ENCODE results near the gene TSPAN1.

Gene TSPAN1

DNA sequence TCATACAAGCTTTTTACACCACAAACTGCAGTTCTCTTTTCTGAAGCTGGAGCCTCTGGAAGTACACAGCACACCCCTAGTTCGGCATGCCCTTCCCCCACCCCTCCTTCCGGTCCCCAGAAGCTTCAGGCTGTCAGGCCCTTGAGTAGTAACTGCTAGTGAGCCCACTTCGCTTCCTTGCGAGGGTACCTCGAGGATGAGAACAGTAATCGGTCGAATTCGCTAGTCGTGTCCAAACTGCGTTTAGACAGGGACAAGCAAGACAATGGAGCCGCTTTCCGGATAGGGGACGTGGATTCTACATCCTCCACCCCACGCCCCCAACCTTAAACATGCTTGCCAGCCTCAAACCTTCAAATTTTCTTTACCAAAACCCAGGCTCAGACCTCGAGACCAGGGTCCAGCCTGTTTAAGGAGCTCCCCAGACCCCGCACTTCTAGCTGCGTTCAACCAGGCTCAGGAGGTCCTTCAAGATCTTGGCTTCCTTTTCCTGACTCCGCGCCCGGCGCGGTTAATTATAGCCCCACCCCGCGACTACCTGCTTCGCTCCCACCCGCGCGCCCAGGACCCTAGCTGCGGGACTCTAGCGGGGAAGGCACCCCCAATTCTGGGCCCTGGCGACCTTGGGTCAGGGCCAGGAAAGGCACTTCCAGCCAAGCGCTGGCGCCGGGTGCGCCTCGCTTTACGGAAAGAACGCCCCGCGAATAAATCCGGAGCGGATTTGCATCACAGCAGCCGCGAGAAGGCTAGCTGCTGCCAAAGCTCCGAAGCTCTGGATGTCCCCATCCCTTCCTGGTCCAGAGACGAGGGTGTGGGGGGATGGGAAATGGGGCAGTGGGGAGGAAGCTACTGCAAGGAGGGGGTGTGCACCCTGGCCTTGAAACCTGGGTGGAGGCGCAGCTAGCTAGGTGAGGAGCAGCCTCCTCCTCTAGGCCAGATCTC lies 8.1 kb upstream of the TSPAN1 start:
- no peak for FAIRE-seq

DNA sequence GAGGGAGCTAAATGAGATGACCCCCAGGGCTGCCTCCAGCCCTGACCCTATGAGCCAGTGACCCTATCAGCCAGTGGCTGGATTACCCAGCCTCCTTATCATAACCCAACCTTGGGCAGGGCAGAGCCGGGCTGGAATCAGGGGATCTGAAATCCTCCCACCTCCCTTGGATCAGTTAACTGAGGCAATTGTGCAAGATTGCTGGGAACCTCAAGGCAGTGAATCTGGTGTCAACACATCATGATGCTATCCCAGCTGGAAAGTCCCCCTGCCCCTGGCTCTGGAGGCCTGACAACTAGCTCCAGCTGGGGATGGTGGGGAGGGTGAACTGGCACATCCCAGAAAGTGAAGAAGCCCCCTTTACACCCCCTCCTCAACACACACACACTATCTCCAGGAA lies 6.4 kb upstream of the TSPAN1 start:
- FAIRE-seq: no peak

DNA sequence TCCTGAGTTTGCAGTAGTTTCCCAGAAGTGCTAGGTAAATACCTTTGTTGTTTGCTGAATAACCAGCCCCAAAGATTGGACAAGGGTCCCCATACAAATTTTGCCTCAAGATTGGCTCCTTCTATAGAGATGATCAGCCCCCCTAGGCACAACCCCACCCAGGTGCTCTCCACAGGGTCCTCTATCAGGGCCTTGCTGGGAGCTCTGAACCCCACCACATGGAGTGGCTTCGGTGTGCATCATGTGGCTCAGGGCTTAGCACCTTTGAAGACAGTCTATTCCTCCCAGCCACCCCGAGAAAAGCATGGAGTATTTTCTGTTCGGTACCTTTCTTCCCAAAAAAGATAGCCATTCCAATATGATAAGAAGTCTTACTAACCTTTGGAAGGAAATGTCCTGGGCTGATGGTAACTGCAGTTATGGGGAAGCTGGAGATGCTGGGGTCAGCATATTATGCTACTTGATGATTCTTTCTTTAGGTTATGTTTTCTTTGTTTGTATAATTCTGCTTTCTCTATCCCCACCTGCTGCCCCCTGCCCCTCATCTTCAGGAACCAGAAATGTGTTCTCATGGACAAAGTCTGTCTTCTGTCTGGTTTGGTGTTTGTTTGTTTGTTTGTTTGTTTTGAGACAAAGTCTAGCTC lies 5.0 kb upstream of the TSPAN1 start:
- FAIRE-seq: no peak

DNA sequence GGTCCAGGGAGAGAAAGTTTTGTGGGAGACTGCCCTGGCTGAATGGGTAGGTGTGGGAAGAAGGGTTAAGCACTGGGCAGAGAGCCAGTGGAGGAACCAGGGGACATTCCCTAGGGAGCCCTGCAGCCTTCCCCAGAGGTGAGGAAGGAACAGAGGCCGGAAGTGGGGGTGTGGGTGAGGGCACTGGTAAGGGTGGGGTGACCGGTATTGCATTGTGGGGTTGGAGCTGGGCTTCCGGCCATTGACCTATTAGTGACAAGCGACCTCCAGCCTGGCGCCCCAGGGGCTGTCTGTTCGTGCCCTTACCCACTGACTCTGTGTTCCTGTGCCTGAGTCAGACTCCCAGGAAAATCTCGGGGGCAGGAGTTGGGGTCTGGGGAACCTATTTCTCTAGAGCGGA lies 3.5 kb upstream of the TSPAN1 start:
- FAIRE-seq: no peak

DNA sequence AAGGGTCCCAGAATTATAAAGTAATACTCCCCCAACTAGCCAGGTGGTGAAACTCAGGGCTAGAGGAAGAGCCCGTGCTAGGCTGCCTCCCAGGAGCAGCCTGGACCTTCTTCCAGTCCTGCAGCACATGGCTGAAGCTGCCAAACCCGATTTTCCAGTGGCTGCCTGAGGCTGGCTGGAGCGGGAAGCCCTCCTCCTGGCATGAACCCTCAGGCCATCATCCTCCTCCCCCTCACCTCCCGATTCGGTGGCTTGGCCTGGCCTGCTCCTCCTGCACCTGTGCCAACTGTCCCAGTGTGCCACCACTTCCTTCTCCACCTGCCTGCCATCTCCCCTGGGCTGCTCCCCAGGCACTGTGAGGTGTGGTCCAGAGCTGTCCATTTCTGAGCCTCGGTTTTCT lies 3.0 kb upstream of the TSPAN1 start:
- FAIRE-seq: no peak

DNA sequence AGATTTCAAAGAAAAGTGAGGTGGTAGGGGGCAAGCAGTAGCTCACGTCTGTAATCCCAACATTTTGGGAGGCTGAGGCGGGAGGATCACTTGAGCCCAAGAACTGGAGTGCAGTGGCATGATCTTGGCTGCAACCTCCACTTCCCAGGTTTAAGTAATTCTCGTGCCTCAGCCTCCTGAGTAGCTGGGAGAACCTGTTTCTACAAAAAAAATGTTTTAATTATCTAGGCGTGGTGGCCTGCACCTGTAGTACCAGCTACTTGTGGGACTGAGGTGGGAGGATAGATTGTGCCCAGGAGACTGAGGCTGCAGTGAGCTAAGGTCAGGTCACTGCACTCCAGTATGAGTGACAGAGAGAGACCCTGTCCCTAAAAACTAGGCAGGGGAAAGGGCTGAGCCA lies 2.6 kb upstream of the TSPAN1 start:
- no peak for FAIRE-seq

DNA sequence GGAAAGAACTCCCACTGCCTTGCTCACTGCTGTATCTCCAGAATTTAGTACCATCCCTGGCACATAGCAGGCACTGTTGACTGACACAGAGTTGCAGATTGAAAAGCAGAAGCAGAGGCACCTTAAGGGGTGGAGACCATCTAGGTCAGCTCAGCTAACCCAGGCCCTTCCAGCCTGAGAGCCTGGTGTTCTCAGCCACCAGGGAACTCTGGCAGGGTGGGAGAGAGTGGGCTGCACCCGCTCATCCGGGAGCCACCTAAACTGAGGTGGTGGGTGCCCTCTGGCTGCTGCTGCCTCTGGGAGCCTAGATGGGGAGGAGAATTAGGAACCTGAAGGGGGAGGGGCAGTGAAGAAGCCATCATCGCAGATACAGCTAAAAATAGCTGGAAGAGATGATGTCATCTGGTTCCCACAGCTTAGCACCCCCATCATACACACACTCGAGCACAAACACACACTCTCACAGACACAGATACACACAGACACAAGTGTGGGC lies 1.5 kb upstream of the TSPAN1 start:
- FAIRE-seq: no peak

DNA sequence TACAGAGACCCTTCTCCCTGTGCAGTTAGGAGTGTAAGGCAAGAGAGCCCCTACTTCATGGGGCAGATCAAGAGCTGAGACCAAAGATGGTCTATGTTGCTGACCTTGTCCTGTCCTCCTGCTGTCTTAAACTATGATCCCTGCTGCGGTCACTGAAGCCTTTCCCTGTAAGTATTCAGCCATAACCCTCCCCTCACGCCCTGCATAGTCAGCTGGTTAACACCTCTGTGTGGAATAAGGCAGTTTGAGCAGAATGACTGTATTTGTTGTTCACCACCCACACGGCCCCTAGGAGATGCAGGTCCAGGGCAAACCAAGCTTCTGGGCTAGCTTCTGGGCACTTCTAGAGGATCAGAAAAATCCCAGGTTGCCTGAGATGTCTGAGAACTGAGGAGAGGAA lies 356 bp downstream of the TSPAN1 start:
- FAIRE-seq: no peak

DNA sequence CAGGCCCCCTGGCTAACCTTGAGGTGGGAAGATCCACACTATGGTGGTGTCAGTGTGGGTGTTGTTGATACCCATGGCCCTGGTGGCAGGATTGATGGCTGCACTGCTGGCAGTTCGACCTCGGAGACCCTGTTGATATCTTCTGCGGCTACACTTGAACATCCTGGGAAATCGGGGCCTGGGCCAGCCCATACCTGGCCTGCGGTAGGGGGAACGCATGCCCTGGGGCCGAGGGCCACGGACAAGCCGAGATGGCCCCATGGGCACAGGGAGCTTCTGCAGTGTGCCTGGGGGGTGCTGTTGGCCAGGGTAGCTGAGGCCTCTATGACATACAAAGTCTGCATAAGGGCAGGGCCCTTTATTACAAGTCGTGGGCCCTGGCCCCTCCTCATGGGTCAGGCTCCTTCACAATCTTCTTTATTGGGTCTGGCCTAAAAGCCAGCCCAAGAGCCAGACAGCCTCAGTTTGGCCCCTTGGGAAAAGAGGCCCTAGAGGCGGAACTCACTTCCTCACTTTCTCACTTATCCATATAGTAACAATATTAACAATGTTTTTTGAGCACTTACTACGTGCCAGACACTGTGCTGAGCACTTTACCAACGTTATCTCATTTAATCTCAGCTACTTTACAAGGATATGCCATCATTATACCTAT lies 1.5 kb downstream of the TSPAN1 start, which contains the start of gene P3R3URF:
Gene P3R3URF, minus strand, starts transcription at position 278 of the 655 bp plus-strand sequence. Its CDS starts 17 bp downstream, at position 261.
- no peak for FAIRE-seq

DNA sequence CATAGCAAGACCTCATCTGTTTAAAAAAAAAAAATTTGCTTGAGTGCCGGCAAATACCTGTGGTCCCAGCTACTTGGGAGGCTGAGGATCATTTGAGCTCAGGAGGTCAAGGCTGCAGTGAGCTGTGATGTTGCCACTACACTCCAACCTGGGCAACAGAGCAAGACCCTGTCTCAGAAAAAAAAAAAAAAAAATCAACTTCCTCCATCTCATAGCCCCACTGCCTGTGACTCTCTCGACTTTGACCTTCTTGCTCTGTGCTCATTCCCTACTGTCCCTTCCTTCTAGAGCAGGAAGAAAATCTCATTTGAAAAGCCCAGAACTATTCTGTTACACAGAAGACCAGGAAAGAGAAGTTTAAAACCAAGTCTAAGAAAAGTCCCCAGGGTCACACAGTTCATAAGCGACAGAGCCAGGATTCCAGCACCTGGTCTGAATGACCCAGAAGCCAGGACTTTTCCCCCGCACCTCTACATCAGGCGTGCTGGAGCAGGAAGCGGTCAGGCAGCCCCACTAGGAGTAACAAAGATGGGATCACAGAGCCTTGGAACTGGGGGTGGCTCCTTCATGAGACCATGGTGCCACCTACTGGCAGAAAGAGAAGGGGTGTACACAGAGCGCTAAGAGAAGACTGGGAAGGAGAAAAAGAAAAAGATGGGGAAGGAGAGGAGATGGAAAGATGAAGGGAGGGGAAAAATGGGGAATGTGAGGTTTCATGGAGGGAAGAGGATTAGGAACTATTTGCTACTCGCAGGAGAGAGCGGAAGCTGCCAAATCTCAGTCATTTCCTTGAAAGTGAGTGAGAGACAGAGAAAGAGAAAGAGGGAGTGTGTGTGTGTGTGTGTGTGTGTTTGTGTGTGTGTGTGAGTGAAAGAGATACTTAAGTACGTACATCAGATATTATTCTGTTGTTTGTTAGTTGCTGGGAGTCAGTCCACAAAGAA lies 4.5 kb downstream of the TSPAN1 start:
- FAIRE-seq: no peak

DNA sequence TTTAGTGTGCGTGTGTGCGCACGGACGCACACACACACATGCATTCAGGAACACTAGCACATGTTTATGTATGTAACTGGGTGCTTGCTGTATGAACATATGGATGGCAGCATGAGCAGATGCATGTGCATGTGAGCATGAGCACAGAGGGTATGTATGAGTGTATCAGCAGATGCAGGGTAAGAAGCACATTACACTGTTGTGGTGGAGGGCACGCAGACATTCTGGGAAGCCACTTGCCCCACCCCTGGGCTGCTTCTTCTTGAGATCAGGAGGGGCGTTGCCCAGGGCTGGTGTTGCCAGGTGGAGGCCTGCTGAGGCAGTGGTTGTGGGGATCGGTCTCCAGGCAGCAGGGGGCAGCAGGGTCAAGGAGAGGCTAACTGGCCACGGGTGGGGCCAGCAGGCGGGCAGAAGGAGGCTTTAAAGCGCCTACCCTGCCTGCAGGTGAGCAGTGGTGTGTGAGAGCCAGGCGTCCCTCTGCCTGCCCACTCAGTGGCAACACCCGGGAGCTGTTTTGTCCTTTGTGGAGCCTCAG lies 5.3 kb downstream of the TSPAN1 start:
- no peak for FAIRE-seq

DNA sequence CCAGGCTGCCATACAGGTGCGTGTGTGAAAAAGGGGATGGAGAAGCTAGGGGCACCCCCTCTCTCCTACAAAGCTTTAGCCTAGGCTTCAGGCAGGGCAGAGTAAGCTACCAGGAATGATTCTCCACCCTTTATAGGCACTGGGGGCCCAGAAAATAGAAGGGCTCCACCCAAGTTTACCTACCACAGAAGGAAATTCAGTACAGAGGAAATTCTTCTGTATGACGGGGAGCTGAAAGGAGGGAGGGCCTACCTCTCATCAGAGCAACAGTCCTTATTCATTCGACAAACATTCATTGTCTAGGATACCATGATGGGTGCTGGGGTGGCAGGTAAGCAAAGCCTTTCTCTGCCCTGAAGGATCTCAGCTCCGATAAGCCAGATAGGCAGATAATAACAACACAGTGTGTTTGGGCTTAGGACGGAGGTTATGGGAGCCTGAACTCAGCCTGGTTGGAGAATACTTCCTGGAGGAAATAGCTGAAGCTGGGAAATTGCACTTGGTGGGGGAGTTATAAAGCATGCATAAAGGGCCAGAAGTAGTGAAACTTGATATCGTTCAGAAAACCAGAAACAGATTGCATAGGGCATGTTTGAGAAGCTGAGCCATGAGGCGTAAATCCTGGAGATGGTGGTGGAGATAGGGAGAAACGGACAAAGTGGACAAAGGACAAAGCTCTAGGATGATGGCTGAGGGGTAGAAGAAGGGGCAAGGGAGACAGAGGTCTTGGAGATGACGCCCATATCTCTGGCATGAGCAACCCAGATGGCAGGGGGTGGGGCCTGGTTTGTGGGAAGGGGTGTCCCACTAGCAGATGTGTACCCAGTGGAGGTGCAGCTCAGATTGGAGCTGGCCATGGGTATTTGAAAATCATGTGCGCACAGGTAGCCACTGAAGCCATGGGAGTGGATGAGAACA lies 6.7 kb downstream of the TSPAN1 start:
- FAIRE-seq: no peak

DNA sequence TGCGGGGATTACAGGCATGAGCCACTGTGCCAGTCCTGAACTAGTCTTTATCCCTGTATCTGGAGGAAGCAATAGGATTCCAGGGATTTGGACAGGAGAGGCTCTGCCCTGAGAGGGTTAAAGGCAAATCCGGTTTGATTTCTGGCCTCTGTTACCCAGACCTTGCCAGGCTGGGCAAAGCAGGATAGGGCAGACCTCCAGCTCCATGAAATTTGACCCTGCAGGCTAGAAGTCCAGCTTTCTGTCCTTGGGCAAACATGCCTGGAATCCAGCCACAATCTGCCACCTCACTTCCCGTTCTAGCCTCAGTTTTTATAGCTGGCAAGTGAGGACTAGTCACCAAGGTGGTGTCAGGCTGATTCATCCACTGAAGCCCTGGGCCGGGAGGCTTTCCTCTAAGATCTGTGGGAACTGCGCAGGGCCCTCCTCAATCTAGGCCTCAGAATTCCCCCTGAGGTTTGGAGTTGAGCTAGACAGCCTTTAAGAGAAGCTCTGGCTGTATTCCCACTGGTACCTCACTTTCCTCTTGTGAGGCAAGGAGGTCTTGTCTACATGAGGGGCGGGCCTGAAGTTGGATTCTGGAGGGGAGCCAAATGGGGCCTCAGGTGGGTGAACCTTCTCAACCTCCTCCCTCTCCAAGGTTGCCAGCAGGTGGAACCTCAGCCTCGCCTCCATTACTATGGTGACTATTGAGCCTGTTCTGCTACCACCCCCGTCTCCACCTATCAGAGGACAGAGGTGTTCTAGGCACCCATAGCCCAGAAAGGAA lies 8.4 kb downstream of the TSPAN1 start:
- FAIRE-seq: no peak

DNA sequence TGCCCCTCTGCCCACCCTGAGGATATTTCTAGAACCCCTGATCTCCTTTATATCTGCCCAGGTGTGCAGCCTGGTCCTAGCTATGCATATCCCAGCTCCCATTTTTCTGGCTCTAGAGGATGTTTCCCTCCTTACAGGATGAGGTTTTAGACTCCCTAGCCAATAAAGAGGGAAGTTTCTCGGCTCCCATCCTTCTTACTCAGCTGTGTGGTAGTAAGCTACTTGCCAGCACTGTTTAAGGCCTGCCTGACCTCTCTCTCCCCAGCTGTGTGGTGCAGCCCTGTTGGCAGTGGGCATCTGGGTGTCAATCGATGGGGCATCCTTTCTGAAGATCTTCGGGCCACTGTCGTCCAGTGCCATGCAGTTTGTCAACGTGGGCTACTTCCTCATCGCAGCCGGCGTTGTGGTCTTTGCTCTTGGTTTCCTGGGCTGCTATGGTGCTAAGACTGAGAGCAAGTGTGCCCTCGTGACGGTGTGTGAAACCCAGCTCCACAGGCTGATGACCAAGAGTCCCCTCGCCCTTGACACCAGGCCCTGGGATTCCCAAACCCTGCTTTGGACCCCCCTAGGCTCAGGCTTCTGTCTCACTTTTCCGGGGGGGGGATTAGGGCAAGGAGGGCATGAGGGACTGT lies 9.2 kb downstream of the TSPAN1 start:
- FAIRE-seq: no peak

DNA sequence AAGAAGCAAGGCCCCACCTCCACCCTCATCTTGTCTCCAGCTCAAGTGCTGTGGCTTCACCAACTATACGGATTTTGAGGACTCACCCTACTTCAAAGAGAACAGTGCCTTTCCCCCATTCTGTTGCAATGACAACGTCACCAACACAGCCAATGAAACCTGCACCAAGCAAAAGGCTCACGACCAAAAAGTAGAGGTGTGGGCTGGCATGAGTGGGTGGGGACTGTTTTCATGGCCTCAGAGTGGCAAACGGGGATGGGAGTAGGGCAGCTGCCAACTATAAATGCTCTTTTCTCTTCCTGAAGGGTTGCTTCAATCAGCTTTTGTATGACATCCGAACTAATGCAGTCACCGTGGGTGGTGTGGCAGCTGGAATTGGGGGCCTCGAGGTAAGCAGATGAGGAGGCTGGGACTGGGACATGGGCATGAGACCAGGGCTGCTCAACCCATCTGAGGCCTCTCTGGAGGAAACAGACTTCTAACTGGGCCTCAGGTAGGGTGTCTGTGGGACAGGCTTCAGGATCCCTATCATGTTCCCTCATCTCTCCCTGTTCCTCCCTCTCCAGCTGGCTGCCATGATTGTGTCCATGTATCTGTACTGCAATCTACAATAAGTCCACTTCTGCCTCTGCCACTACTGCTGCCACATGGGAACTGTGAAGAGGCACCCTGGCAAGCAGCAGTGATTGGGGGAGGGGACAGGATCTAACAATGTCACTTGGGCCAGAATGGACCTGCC lies 10.2 kb downstream of the TSPAN1 start:
- no peak for FAIRE-seq

DNA sequence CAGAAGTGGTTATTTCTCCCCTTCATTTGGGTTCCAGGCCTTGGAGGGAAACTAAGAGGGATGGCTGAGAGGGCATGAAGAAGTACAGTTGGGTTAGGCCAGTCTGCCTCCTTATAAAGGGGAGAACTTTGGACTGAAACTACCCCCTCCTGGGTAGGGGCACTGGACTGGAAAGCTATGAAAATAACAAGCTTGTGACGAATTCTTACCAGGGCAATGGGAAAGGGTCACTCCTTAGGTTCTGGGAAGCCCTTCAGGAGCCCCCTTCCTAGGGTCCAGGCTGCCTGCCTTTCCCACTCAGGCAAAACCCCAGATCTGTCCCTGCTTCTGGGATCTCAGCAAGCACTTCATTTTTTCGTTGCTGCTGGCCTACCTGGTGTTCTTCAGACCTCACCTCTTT lies 11.2 kb downstream of the TSPAN1 start:
- no peak for FAIRE-seq

DNA sequence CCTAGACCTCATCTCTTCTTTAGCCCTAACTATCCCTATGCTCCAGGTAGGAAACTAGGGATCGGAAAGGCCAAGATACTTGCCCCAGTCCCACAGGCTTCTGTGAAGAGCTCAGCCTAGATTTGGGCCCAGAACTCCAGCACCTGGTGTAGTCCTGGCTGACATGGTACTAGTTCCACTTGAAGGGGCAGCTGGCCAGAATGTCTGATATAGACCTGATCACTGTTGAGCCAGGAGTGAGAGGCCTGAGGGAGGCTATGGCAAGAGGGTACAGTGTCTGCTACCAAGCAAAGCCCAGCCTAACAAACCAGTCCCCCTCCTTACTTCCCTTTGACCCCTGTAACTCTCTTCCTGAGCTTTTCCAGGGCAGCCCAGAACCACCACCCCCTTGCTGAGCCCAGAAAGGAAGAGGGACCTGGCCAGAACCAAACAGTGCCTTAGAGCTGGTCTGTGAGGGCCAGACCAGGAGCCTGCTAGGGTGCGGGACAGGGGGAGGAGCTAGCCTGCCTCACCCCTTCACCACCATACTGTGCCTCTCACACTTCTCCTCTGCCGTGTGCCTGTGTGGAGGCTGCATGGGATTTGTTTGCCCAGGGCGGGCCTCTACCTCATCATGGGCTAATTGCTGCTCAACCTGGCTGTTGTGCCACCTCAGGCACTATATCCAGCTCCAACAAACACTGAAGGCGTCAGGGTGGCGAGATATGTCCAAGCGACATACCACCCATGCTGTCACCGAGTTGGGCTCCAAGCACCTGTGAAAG lies 12.4 kb downstream of the TSPAN1 start:
- FAIRE-seq: no peak

All from TTC549 (cell line).